BLaER1 (cell line): ENCODE data around the gene PIPOX.

Experiments used
- H3K27ac ChIP-seq: shearing (Covaris generic); formaldehyde crosslinking; 2 replicates; pipeline ENCODE4 v1.8.1; 2022
- H3K27me3 ChIP-seq: shearing (Covaris generic); formaldehyde crosslinking; 2 replicates; pipeline ENCODE4 v1.8.1; 2022
- H3K36me3 ChIP-seq: shearing (Covaris generic); formaldehyde crosslinking; 2 replicates; pipeline ENCODE4 v1.8.1; 2022
- H3K4me1 ChIP-seq: shearing (Covaris generic); formaldehyde crosslinking; 2 replicates; pipeline ENCODE4 v1.8.1; 2022
- H3K4me2 ChIP-seq: shearing (Covaris generic); formaldehyde crosslinking; 2 replicates; pipeline ENCODE4 v1.8.1; 2022
- H3K4me3 ChIP-seq: shearing (Covaris generic); formaldehyde crosslinking; 2 replicates; pipeline ENCODE4 v1.8.1; 2022
- H3K9ac ChIP-seq: shearing (Covaris generic); formaldehyde crosslinking; 2 replicates; pipeline ENCODE4 v1.8.1; 2022
- H3K9me3 ChIP-seq: shearing (Covaris generic); formaldehyde crosslinking; 2 replicates; pipeline ENCODE4 v1.8.1; 2022
- H4K20me1 ChIP-seq: shearing (Covaris generic); formaldehyde crosslinking; 2 replicates; pipeline ENCODE4 v1.8.1; 2022
- Cebpa-rat ChIP-seq: shearing (Covaris generic); IDR thresholded peaks from 2 replicates; pipeline ENCODE4 v1.8.1; 2022

PIPOX gene

DNA sequence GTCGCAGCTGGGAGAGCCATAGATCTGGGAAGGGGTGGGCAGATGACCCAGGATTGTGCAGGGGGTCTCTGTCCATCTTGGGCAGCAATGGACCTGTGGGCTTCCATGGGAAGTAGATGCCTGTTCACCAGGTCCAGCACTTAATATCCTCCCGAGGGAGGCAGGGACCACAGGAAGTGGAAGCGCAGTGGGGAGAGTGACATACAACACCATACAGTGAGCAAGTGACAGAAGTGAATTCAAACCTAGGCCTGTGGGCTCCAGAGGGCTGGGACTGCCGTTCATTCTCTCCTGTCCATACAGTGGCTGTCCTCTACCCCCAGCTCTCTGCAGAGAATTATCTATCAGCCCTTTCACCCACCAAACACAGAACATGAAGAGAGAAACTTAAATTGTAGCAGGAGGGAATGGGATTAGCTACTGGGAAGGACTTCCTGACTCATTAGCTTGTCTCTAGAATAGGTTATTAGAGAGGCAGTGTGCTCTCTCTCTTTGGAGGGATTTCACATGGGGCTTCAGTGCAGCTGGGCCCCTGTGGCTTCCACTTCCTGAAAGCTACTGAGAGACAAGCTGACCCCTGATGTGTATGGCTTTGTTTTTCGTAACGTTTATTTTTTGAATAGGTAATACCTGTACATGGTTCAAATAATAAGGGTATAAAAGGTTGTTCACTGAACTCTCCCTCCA is 24.0 kb upstream of the PIPOX start:
- no peak overlapping the region for H3K4me3 ChIP-seq
- H4K20me1 ChIP-seq, result no peaks in the 10 kb centered on the region
- H3K27me3 ChIP-seq, result peaks cover 31% of the 10 kb centered on the region
- H3K9me3 ChIP-seq, result no peaks in the 10 kb centered on the region
- H3K4me1 ChIP-seq, result peaks cover 18% of the 10 kb centered on the region
- H3K36me3 ChIP-seq, result no peaks in the 10 kb centered on the region
- H3K4me2 ChIP-seq, result peak overlapping the region; percentile 72
- no peak overlapping the region for H3K27ac ChIP-seq
- H3K9ac ChIP-seq, result no peak overlapping the region
- TF ChIP-seq Cebpa-rat, result no peak

DNA sequence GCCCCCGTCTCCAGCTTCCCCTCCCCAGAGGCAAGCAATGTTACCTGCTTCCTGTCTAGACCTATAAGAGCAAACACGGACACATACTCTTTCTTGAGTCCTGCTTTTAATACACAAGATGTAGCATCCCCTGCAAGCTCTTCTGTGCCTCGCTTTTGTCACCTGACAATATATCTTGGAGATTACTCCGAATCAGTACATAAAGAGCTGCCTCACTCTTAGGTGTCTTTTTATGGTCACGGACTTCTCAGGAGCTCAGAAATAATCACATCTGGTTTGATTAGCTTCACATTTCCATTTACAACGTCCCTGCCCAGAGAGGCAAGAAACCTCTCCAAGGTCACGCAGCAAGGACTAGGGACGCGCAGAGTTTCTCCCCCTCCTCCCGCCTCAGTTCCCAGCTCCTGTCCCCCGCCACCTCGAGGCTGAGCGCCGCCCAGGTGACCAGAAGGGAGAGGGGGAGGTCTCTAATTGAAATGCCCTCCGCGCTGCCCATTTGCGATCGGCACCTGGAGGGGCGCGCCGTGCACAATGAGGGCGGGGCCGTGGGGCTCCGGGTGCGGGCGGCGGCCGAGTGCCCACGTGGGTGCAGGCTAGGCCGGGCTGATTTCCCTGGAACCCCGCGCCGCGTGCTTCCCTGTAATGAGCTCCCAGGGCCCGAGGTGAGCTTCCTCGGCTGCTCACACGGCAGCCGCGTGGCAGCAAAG is 23.3 kb upstream of the PIPOX start:
- H3K36me3 ChIP-seq, result no peaks in the 10 kb centered on the region
- no peak for TF ChIP-seq Cebpa-rat
- H3K27me3 ChIP-seq, result peaks cover 31% of the 10 kb centered on the region
- peak overlapping the region; percentile 72 for H3K4me2 ChIP-seq
- H3K27ac ChIP-seq, result no peak overlapping the region
- H3K4me1 ChIP-seq, result peaks cover 18% of the 10 kb centered on the region
- H3K9me3 ChIP-seq, result no peaks in the 10 kb centered on the region
- H3K4me3 ChIP-seq, result no peak overlapping the region
- no peaks in the 10 kb centered on the region for H4K20me1 ChIP-seq
- no peak overlapping the region for H3K9ac ChIP-seq

DNA sequence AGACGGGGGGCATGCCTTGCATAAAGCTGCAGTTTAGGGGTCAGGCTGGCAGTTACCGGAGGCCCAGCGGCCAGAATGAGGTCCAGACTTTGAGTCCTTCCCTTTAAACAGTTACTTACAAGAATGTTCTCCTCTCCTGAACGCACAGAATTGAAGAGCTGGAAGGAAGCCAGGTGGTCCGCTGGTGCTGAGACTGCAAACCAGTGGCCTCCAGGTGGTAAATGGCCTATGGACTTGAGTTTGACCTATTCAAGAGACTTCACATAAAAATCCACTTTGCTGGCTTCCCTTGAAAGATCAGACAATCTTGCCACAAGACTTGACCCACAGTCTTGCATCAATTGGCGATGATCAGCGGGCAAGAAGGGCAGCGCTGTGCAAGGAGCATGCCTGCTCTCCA is 22.4 kb upstream of the PIPOX start:
- Histone ChIP-seq H3K36me3 (no peaks in the 10 kb centered on the region), H3K27me3 (peaks cover 31% of the 10 kb centered on the region), H3K4me2 (no peak overlapping the region), H3K27ac (no peak overlapping the region), H4K20me1 (no peaks in the 10 kb centered on the region), H3K4me1 (peaks cover 18% of the 10 kb centered on the region), H3K4me3 (no peak overlapping the region), H3K9ac (no peak overlapping the region), H3K9me3 (no peaks in the 10 kb centered on the region)
- TF ChIP-seq Cebpa-rat, result no peak

DNA sequence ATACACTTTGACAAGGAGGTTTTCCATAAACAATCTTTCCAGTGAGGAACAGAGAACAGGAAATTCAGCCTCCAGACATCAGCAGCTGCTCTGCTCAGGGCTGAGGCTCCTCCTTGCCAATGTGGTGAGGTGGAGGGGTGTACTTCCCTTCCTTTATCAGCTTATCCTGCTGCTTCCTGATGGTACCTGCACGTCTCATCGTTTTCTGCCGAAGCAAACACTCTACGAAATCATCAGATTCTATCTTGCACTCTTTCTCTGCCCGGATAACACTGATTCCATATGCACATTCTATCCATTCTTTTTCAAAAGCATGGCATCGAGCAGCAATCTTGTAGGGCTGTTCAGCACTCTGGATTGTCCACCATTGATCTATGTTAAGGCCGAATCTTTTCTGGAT is 21.7 kb upstream of the PIPOX start:
- no peak overlapping the region for H3K4me2 ChIP-seq
- no peaks in the 10 kb centered on the region for H3K36me3 ChIP-seq
- H3K4me1 ChIP-seq, result peaks cover 18% of the 10 kb centered on the region
- no peak for TF ChIP-seq Cebpa-rat
- H3K27me3 ChIP-seq, result peaks cover 31% of the 10 kb centered on the region
- H4K20me1 ChIP-seq, result no peaks in the 10 kb centered on the region
- no peak overlapping the region for H3K27ac ChIP-seq
- H3K4me3 ChIP-seq, result no peak overlapping the region
- no peaks in the 10 kb centered on the region for H3K9me3 ChIP-seq
- no peak overlapping the region for H3K9ac ChIP-seq

DNA sequence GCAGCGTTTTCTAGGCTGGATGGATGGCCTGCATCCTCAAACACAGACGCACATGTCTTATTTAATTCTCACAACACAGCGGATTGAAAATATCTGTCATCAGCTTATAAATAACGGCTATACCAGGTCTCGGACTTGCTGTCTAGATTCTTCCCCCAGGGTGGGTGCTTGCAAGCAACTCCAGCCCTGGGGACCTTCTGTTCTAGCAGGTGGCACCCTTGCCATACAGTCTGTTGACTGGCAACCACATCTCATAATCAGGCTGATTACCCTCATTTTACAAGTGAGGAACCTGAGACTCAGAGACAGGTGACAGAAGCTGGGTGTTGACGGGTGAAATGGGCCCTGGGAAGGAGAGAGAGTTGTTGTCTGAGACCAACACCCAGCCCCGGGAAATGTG is 20.9 kb upstream of the PIPOX start:
- no peaks in the 10 kb centered on the region for H3K9me3 ChIP-seq
- H3K4me3 ChIP-seq, result no peak overlapping the region
- H3K27ac ChIP-seq, result no peak overlapping the region
- H3K4me1 ChIP-seq, result peaks cover 18% of the 10 kb centered on the region
- TF ChIP-seq Cebpa-rat, result no peak
- H3K36me3 ChIP-seq, result no peaks in the 10 kb centered on the region
- H3K27me3 ChIP-seq, result peaks cover 31% of the 10 kb centered on the region
- no peaks in the 10 kb centered on the region for H4K20me1 ChIP-seq
- no peak overlapping the region for H3K4me2 ChIP-seq
- no peak overlapping the region for H3K9ac ChIP-seq

- Histone ChIP-seq H3K9ac (no peak overlapping the region), H4K20me1 (no peaks in the 10 kb centered on the region), H3K9me3 (no peaks in the 10 kb centered on the region), H3K27ac (no peak overlapping the region), H3K36me3 (no peaks in the 10 kb centered on the region), H3K4me3 (no peak overlapping the region), H3K27me3 (peaks cover 14% of the 10 kb centered on the region), H3K4me2 (no peak overlapping the region), H3K4me1 (peaks cover 15% of the 10 kb centered on the region)
- TF ChIP-seq Cebpa-rat, result no peak
Observed at GRCh38 chr17:29024316-29024952, 18.5 kb upstream of the PIPOX start.

DNA sequence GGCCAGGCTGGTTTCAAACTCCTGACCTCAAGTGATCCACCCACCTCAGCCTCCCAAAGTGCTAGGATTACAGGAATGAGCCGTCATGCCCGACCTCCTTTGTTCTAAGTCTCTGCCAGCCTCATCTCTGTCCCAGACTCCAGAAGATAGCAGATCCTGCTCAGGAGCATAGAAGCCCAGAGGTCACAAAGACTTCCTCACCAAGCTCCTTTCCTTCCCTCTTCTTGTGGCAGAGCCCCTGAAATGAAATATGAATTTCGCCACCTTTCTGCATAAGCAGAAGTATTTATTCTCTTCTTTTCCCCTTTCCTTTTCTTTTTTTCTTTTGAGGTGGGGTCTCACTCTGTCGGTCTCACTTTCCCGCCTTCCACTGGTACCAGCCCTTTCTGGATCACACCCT is 11.5 kb upstream of the PIPOX start:
- TF ChIP-seq Cebpa-rat, result no peak
- Histone ChIP-seq H3K9me3 (peaks cover 24% of the 10 kb centered on the region), H3K36me3 (no peaks in the 10 kb centered on the region), H4K20me1 (no peaks in the 10 kb centered on the region), H3K27ac (no peak overlapping the region), H3K27me3 (peaks cover 17% of the 10 kb centered on the region), H3K4me2 (peak overlapping the region; percentile 56), H3K4me3 (no peak overlapping the region), H3K9ac (no peak overlapping the region), H3K4me1 (peaks cover 36% of the 10 kb centered on the region)

DNA sequence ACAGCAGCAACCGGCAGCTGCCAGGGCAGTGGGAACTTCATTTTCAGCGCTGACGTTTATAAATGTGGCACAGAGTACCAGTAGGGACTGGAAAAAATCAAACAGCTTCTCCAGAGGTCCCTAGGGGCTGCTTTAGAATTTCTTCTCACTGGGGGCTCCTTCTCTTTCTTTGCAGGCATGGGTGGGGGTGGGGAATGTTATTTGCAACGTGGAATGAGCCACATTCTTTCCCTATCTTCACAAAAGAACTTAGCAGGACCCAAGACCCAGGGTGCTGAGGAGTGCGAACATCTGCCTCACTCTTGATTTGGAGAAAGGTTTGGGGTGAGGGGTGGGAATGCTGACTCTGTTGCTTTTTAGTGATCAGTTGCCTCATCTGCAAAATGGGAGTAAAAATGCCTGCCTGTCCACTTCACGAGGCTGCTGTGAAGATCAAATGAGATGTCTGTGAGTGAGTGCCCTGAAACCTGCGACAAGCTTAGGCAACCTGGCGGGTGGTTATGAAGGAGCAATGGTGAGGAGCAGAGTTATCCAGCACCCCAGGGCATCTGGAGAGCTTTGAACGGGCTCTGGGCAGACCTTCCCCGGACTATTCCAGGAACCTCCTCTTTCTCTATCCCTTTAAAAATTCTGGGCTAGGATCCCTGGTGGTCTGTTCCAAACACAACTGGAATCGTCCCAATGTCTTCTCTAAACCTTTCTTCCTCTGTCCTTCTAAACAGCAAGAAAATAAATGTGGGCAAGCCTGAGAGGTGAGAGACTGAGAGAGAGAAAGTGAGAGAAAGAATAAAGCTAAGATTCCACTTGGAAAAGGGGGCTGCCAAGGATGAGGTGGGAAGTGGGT is 10.7 kb upstream of the PIPOX start:
- no peak overlapping the region for H3K27ac ChIP-seq
- H3K36me3 ChIP-seq, result no peaks in the 10 kb centered on the region
- peaks cover 17% of the 10 kb centered on the region for H3K27me3 ChIP-seq
- H3K9ac ChIP-seq, result no peak overlapping the region
- H3K4me1 ChIP-seq, result peaks cover 35% of the 10 kb centered on the region
- H4K20me1 ChIP-seq, result no peaks in the 10 kb centered on the region
- no peak overlapping the region for H3K4me3 ChIP-seq
- no peak for TF ChIP-seq Cebpa-rat
- peak overlapping the region; percentile 56 for H3K4me2 ChIP-seq
- peaks cover 24% of the 10 kb centered on the region for H3K9me3 ChIP-seq

- H3K4me1 ChIP-seq, result peaks cover 29% of the 10 kb centered on the region
- H3K4me2 ChIP-seq, result no peak overlapping the region
- H3K9ac ChIP-seq, result no peak overlapping the region
- peaks cover 17% of the 10 kb centered on the region for H3K27me3 ChIP-seq
- H3K36me3 ChIP-seq, result no peaks in the 10 kb centered on the region
- H3K27ac ChIP-seq, result no peak overlapping the region
- H4K20me1 ChIP-seq, result no peaks in the 10 kb centered on the region
- TF ChIP-seq Cebpa-rat, result no peak
- H3K4me3 ChIP-seq, result no peak overlapping the region
- peaks cover 24% of the 10 kb centered on the region for H3K9me3 ChIP-seq
Observed at GRCh38 chr17:29032857-29033197, 10.1 kb upstream of the PIPOX start.

DNA sequence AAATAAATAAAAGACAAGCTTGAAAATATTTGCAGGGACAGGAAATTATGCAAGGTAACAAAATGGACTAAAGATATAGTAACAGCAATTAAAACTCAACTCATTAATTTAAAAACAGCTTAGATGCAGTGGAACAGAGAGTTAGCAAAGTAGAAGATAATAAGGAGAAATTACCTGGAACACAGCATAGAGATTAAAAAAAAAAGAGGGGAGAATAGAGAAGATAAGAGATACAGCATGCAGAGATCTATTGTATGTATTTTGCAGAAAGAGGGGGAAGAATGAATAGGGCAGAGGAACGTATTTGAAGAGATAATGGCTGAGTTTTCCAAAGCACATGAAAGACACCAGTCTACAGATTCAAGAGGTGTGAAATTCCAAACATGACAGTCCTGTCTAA is 8.4 kb upstream of the PIPOX start:
- H4K20me1 ChIP-seq, result no peaks in the 10 kb centered on the region
- H3K27me3 ChIP-seq, result peaks cover 17% of the 10 kb centered on the region
- H3K4me3 ChIP-seq, result no peak overlapping the region
- no peak overlapping the region for H3K9ac ChIP-seq
- H3K27ac ChIP-seq, result no peak overlapping the region
- H3K4me2 ChIP-seq, result no peak overlapping the region
- no peak for TF ChIP-seq Cebpa-rat
- peaks cover 41% of the 10 kb centered on the region for H3K4me1 ChIP-seq
- no peaks in the 10 kb centered on the region for H3K36me3 ChIP-seq
- peaks cover 24% of the 10 kb centered on the region for H3K9me3 ChIP-seq
